ENCODE measurements around the gene PIGU.
"Not testable (repeated sequence)": the region's sequence is repeated elsewhere in the genome, so short reads cannot be mapped to it uniquely, and the experiment has no call there.

Gene PIGU

GRCh38 chr20:34621383-34622367 is 55.2 kb downstream of the PIGU start:
- DNase-seq (ENCODE audit: low spot score) = no peak

DNA sequence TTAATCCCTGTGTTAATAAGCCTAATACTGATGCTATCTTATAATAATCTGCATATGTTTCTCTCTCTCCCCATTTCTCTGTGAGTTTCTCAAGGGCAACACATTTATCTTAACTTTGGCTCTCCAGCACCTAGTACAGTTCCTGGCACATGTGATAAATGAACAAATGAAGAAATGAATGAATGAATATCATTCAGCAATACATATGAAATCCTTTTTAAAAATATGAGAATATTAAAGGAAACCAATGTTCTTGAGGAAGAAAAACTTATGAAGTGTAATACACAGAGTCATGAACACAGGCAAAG is 55.9 kb downstream of the PIGU start:
- no peak for DNase-seq (ENCODE audit: low spot score)

DNA sequence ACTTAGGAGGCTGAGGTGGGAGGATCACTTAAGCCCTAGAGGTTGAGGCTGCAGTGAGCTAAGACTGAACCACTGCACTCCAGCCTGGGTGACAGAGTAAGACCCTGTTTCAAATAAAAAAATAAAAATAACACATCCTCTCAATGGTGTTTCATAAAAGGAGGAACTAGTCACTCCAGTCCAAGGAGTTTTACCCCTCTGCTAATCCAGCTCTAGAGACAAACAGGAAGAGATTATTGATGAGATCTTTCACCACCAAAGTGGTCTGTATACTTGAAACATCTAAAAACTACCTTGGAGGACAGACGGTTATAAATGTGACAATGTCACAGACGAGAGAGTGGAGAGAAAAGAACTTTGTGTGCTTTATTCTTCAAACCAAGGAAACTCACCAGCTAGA is 58.2 kb downstream of the PIGU start:
- DNase-seq (ENCODE audit: low spot score) = no peak

DNA sequence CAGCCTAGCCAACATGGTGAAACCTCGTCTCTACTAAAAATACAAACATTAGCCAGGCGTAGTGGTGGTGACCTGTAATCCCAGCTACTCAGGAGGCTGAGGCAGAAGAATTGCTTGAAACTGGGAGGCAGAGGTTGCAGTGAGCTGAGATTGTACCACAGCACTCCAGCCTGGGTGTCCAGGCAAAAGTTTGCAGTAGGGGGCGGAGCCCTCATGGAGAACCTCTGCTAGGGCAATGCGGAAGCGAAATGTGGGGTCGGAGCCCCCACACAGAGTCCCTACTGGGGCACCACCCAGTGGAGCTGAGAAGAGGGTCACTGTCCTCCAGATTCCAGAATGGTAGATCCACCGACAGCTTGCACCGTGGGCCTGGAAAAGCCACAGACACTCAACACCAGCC is 60.0 kb downstream of the PIGU start:
- DNase-seq (ENCODE audit: low spot score) = not testable (repeated sequence)

DNA sequence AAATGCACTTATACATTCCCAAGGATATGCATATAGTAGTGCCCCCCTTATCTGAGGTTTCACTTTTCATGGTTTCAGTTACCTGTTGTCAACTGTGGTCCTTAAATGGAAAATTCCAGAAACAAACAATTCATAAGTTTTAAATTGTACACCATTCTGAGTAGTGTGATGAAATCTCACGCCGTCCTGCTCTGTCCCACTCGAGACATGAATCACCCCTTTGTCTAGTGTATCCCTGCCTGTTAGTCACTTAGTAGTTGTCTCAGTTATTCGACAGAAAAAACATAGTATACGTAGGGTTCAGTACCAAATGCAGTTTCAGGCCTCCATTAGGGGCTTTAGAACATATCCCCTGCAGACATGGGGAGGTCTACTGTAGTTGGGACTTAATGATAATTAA is 61.4 kb downstream of the PIGU start:
- DNase-seq (ENCODE audit: low spot score) = no peak

- DNase-seq (ENCODE audit: low spot score) = not testable (repeated sequence)
These were observed 64.9 kb downstream of the PIGU start for GRCh38 chr20:34611976-34612375.

GRCh38 chr20:34607066-34607465 is 69.8 kb downstream of the PIGU start:
- DNase-seq (ENCODE audit: low spot score) = no peak

DNA sequence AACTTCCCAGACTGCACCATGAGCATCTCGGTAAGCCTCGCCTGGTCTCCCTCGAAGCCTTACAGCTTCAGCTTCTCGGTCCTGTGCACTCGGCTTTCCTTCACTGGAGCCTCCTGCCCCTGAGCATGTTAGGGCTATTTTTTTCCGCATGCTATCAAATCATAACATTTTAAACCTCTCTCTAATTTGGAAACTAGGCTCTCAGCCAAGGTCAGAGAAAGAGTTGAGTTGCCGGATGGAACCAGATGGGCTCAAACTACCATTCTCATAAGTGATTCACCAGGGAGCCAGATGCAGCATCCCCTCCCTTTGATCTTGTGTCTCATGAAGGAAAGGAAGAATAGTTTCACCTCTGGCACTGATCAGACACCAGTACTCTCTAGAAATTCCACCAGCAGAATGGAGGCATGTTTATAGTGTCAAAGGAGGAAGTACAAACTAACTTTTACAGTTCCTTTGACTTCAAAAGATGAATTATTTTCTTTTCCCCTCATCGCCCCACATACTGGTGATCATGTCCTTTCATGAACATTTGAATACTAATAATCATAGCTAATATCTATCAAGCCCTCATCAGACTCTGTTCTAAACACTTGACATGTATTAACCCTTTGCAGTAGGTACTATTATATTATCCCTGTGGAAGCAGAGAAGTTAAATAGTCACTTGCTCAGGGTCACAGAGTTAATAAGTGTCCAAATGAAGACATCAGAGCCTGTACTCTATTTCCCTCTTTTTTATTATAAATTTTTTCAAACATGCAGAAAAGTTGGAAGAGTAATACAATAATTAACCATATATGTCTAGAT is 71.7 kb downstream of the PIGU start:
- DNase-seq (ENCODE audit: low spot score) = no peak

DNA sequence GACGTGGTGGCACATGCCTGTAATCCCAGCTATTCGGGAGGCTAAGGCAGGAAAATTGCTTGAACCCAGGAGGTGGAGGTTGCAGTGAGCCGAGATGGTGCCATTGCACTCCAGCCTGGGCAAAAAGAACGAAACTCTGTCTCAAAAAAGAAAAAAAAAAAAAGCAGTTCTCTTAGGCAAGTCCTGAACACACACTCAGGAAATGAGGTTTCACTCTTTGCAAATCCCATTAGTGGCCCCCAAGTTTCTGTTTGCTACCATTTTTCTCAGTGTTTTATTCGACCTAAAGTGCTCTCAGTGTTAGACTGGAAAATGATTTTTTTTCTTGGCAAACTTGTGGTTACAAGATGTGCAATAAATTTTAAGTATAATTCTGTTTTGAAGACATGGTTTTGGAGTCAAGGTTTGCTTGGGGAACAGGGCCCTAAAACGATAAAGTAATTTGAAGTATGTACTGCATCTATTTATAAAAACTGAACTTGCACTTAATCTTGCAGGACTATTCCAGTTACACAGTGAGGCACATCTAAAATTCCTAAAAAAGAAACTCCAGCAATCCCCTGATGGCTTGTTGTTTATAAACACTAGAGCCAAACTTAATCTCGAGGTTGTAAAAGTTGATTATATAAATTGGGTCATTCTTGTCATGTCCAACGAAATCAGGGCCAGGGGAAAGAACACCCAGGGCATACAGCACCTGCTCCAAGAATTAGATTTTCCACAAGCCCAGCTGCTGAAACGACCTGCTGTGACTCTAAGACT is 75.8 kb downstream of the PIGU start:
- no peak for DNase-seq (ENCODE audit: low spot score)

DNA sequence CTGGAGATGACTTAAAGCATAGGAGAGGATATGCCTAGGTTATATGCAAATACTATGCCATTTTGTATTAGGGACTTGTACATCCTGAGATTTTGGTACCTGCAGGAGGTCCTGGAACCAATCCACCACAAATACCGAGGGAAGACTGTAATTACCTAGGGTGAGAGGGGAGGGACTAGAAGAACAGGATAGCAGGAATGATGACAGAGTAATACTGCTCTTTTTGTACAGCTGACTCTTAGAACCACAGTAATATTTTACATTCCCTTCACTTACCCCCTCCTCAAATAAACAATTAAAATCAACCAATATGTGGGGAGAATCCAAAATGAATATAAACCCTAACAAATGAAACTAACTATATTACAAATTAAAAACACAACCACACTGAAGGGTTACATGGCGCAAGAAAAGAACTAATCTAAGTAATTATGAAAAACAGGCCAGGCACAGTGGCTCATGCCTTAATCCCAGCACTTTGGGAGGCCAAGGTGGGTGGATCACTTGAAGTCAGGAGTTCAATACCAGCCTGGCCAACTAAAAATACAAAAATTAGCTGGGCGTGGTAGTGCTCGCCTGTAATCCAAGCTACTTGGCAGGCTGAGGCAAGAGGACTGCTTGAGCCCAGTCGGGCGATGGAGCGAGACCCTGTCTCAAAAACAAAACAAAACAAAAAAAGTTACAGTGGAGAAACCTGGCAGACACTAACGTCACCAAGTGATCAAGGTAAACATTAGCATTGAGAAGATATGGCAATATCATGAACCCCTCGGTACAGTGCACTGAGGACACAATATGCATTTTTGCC is 81.3 kb downstream of the PIGU start:
- DNase-seq (ENCODE audit: low spot score) = no peak

- no peak for DNase-seq (ENCODE audit: low spot score)
These were observed 90.3 kb downstream of the PIGU start for GRCh38 chr20:34586488-34587163.

GRCh38 chr20:34585019-34585418 is 91.9 kb downstream of the PIGU start:
- DNase-seq (ENCODE audit: low spot score) = no peak

- DNase-seq (ENCODE audit: low spot score) = no peak
These were observed 93.3 kb downstream of the PIGU start for GRCh38 chr20:34583544-34583943.

GRCh38 chr20:34582911-34583310 is 94.0 kb downstream of the PIGU start:
- DNase-seq (ENCODE audit: low spot score) = no peak

DNA sequence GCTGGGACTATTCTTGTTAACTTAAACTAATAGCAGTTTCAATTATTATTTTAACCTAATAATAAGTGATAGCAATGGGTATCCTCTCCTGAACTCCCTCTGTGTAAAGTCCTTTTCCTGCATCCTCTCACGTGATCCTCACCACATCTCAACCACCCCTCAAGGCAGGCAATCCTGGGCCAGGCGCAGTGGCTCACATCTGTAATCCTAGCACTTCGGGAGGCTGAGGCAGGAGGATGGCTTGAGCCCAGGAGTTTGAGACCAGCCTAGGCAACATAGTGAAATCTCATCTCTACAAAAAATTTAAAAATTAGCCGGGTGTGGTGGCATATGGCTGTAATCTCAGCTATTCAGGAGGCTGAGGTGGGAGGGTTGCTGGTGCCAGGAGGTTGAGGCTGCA is 94.7 kb downstream of the PIGU start:
- DNase-seq (ENCODE audit: low spot score) = no peak

DNA sequence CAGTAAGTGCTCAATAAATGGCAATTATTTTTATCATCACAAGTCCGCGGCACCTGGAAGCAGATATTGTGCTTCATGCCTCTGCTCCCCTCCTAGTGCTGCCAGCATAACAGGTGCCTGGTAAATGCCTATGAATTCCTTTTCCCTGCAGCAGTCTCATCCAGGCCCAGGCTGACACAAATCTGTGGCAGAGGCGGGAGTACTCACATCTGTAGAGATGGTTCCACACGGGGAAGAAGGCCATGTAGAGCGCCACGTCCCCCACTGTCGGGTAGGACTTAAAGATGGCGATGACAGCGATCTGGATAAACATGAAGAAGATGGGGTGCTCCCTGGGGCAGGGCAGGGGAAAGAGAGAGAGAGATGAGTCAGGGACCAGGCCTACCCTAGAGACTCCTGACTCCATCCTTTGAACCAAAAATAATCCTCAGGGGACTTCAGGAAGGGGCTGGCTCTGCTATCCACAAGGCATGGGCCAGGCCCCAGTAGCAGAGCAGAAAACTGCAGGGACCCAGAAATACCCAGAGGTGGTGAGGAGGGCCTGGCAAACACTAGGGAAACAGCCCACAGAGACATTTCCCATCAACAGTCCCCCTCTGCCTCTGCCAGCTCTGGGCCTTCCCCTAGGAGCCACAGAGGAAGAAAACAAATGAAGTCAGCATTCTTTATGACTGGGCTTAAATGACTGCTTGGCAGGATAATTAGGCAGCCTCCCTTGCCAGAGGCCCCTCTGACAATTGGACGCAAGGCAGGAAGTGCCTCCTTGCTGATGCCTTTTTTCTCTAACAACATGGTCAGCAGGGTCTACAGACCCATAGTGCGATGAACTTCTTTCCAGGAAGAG is 95.3 kb downstream of the PIGU start:
- no peak for DNase-seq (ENCODE audit: low spot score)

DNA sequence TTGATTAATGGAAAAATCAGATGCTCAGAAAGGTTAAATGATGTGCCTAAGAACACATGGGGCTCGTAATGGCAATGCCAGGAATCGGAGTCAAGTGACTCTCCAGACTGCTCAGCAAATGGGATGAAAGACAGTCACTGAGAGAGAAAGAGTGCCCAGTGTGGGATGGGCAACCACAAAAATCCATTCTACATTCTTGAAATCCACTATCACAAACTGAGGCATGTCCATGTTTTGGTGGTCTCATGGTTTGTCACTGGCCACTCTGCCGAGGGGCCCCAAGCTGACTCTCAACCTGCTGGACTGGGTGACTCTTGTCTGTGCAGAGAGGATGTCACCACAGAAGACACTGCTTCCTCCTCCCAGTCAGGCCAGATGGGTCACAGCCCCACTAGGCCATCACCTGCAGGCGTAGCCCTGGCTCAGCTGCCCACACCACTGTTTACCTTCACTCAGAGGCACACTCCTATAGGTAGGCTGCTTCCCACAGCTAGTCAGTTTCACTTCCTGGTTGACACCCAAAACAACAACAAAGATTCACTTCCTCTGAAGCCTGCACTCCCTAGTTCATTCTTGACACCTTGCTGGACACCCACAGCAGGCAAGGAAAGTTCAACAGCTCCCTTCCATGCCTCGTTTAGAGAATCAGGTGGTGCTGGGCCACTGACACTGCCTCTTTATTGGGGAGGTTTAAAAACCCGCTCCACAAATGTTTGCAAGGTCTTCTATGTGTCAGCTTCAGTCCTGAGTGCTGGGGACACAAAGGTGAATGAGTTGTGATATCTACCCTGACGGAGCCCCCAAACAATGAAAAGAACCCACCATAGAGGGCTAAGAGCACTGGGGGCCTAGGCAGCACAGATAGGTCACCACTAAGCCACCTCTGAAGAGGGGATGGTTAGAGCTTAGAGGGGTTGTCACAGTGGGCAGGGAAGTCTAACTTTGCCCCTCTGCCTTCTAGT is 96.6 kb downstream of the PIGU start:
- DNase-seq (ENCODE audit: low spot score) = no peak

GRCh38 chr20:34579191-34579978 is 97.5 kb downstream of the PIGU start:
- DNase-seq (ENCODE audit: low spot score) = no peak

All from CD4-positive, alpha-beta T cell treated with Interleukin-6 at 100 ng/mL for 8 hours (primary cell).